ENCODE results near the gene PPP4R1. TPM values are rescaled to one million over a fixed set of nuclear protein-coding genes. Genes with fewer than 3 reads are reported as not detected.

The PPP4R1 gene
- total and polyA plus RNA-seq, 12 donors = 22.8 to 104 (median 58.0) TPM

DNA sequence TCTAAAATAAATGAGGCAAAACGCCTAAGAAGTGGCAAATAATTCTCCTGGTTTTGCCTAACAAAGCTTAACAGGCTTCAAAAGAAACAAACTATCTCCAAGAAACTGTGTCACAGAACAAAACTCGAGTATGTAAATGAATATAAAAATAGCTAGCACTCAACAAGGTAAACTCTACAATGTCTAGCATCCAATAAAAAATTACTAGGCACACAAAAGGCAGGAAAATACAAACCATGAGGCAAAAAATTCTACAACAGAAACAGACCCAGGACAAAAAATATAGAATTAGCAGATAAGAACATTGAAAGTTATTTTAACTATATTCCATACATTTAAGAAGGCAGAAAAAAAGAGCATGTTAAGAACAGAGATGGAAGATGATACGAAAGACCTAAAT lies 16.8 kb downstream of the PPP4R1 start:
- H3K27ac ChIP-seq = no peak overlapping the region
- H3K4me3 ChIP-seq = no peak overlapping the region
- H3K9me3 ChIP-seq (replicated peaks in 1 of 3) = peaks cover 0 to 9% (median 0%) of the 10 kb centered on the region in 3 donors
- WGBS, 4 donors = 90 to 94% (median 92%) methylated on average over 3 of the region's 3 CpGs
- peaks cover 10 to 22% of the 10 kb centered on the region in 2 donors for H3K4me1 ChIP-seq (replicated peaks in 1 of 2)
- no peaks in the 10 kb centered on the region for H3K27me3 ChIP-seq
- H3K36me3 ChIP-seq (replicated peaks in 1 of 2) = peaks cover 0 to 7% of the 10 kb centered on the region in 2 donors
- DNase-seq = no peak
- intact Hi-C loops (cut with DNase I) = no loop called here
- TF ChIP-seq, protein P1, sequence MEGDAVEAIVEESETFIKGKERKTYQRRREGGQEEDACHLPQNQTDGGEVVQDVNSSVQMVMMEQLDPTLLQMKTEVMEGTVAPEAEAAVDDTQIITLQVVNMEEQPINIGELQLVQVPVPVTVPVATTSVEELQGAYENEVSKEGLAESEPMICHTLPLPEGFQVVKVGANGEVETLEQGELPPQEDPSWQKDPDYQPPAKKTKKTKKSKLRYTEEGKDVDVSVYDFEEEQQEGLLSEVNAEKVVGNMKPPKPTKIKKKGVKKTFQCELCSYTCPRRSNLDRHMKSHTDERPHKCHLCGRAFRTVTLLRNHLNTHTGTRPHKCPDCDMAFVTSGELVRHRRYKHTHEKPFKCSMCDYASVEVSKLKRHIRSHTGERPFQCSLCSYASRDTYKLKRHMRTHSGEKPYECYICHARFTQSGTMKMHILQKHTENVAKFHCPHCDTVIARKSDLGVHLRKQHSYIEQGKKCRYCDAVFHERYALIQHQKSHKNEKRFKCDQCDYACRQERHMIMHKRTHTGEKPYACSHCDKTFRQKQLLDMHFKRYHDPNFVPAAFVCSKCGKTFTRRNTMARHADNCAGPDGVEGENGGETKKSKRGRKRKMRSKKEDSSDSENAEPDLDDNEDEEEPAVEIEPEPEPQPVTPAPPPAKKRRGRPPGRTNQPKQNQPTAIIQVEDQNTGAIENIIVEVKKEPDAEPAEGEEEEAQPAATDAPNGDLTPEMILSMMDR (IDR thresholded peaks at IDR 0.05) = no peak
- no peak for TF ChIP-seq POLR2A (IDR thresholded peaks at IDR 0.05)

DNA sequence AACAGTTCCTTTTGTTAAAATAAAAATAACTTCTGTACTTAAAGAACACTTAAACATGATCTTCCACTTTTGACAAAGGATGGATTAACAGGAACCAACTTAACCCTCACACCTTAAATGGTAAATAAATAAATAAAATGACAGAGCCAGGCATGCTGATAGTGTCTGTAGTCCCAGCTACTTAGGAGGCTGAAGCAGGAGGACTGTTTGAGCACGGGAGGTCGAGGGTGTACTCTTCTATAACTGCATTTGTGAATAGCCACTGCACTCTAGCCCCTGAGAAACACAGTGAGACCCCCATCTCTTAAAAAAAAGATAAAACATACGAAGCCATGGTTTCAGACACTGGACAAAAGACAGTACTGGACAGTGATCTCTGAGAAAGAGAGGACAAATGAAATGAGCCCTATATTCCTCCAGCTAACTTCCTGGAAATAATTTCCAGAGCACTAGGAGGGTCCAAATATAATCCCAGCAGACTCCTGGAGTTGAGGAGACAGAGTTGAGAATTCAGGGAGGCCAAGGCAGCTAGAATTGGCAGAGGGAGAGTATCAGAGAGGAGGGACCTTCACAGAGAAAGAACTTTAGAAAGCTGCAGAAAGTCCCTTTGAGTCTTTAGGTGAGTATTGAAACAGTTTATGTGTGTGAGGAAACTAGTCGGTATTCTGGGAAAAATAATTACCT lies 17.4 kb downstream of the PPP4R1 start:
- Histone ChIP-seq H3K27me3 (no peaks in the 10 kb centered on the region), H3K27ac (no peak overlapping the region), H3K4me1 (replicated peaks in 1 of 2) (peaks cover 10 to 22% of the 10 kb centered on the region in 2 donors), H3K4me3 (no peak overlapping the region), H3K9me3 (replicated peaks in 1 of 3) (peaks cover 0 to 9% (median 0%) of the 10 kb centered on the region in 3 donors), H3K36me3 (replicated peaks in 1 of 2) (peaks cover 0 to 7% of the 10 kb centered on the region in 2 donors)
- no peak for DNase-seq
- WGBS, 4 donors = 87 to 98% (median 96%) methylated on average over 4 of the region's 4 CpGs
- TF ChIP-seq, protein P1 (IDR thresholded peaks at IDR 0.05) = no peak
- no peak for TF ChIP-seq POLR2A (IDR thresholded peaks at IDR 0.05)
- intact Hi-C loops (cut with DNase I) = no loop called here

DNA sequence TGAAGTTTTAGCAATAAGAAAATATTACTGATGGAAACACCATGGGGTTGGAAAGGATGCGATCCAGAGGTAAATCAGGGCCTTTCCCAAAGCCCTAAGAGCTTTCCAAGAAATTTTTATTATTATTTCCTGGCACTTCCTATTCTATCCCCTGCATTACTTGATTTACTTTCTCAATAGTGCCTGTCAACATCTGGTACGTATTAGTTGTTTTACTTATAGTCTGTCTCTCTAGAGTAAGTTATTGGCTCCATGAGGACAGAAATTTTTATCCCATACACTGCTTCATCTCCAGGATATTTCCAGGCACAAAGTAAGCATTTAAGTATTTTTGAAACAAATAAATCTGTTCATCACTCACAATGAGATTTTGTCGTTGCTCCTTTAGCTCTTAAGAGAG lies 18.1 kb downstream of the PPP4R1 start:
- intact Hi-C loops (cut with DNase I) = no loop called here
- TF ChIP-seq POLR2A (IDR thresholded peaks at IDR 0.05) = no peak
- WGBS, 4 donors = 72 to 77% (median 75%) methylated on average over 3 of the region's 3 CpGs
- no peak overlapping the region for H3K4me3 ChIP-seq
- peaks cover 0 to 9% (median 0%) of the 10 kb centered on the region in 3 donors for H3K9me3 ChIP-seq (replicated peaks in 1 of 3)
- H3K36me3 ChIP-seq (replicated peaks in 1 of 2) = peaks cover 0 to 7% of the 10 kb centered on the region in 2 donors
- no peak for DNase-seq
- peaks cover 10 to 22% of the 10 kb centered on the region in 2 donors for H3K4me1 ChIP-seq (replicated peaks in 1 of 2)
- no peaks in the 10 kb centered on the region for H3K27me3 ChIP-seq
- H3K27ac ChIP-seq = no peak overlapping the region

DNA sequence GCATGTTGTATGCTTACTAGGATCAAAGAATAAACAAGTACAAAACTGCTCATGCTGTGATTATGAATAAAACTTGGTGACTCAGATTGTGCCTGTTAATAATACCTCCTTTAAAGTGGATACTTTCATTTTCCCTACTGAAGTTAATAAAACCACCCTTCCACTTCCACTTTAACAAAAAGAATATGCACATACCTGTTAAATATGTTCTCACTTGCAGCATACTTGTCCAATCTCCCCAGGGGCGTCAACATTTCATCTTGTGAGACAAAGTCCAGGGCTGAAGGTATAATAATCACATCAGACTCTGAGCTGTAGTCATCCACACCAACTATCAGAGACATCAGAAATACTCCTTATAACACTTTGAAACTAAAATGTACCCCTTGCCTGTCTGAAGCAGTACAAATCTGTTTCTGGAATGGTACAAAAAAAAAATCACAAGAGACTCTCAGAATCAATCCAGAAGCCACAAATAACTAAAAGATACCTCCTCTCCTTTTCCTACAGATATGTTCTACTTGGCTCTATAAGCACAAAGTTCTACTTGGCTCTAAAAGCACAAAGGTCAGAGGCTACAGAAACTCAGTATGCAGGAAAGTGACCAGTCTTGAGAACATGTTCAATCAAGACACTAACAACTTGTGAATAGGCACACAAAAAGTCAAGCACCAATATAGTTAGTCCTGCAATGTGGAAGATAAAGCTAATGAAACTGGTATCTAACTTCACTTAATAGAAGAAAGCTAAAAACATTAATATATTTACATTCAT lies 19.3 kb downstream of the PPP4R1 start:
- Histone ChIP-seq H3K4me3 (no peak overlapping the region), H3K27me3 (no peaks in the 10 kb centered on the region), H3K9me3 (replicated peaks in 1 of 3) (peaks cover 0 to 1% (median 0%) of the 10 kb centered on the region in 3 donors), H3K4me1 (replicated peaks in 1 of 2) (peaks cover 10 to 22% of the 10 kb centered on the region in 2 donors), H3K27ac (peak overlapping the region in 1 of 5 donors; percentile 29), H3K36me3 (replicated peaks in 1 of 2) (peaks cover 0 to 7% of the 10 kb centered on the region in 2 donors)
- intact Hi-C loops (cut with DNase I) = no loop called here
- DNase-seq = no peak
- TF ChIP-seq POLR2A (IDR thresholded peaks at IDR 0.05) = no peak
- TF ChIP-seq, protein P1 (IDR thresholded peaks at IDR 0.05) = no peak
- WGBS, 4 donors = 33 to 62% (median 56%) methylated on average over 1 of the region's 1 CpG
